ENCODE measurements around the gene MAGEA12. TPM values are rescaled to one million over a fixed set of nuclear protein-coding genes. Genes with fewer than 3 reads are reported as not detected.
"Not testable (repeated sequence)": the region's sequence is repeated elsewhere in the genome, so short reads cannot be mapped to it uniquely, and the experiment has no call there.

MAGEA12 gene
- total RNA-seq (2014; rRNA removed; shearing (Covaris generic)), result 53.0 and 60.6 TPM in 2 replicates

GRCh38 chrX:152733261-152733975, at the start of gene MAGEA12, which contains the start of gene CSAG1:
Gene MAGEA12 (plus strand): TSS chrX:152733757. CDS start chrX:152736162, 2,405 bp downstream.
Gene CSAG1 (minus strand): TSS chrX:152733721. CDS start chrX:152732460, 1,261 bp downstream.
- DNase-seq (ENCODE audit: low read depth), result peak; percentile 74

- not testable (repeated sequence) for DNase-seq (ENCODE audit: low read depth)
Measured at GRCh38 chrX:152697952-152698931, 35.3 kb upstream of the MAGEA12 start, which contains the start of gene MAGEA3. Gene MAGEA3 (plus strand): TSS chrX:152698794. CDS start chrX:152700833, 2,039 bp downstream.

GRCh38 chrX:152700390-152700789, 33.2 kb upstream of the MAGEA12 start:
- not testable (repeated sequence) for DNase-seq (ENCODE audit: low read depth)

- DNase-seq (ENCODE audit: low read depth), result not testable (repeated sequence)
Measured at GRCh38 chrX:152706500-152706899, 27.1 kb upstream of the MAGEA12 start.

GRCh38 chrX:152709173-152709572, 24.4 kb upstream of the MAGEA12 start, which contains the start of gene CSAG2:
Gene CSAG2 (minus strand): TSS chrX:152709273. CDS start chrX:152709112, 161 bp downstream.
- DNase-seq (ENCODE audit: low read depth), result not testable (repeated sequence)

- DNase-seq (ENCODE audit: low read depth), result not testable (repeated sequence)
Measured at GRCh38 chrX:152713195-152713594, 20.4 kb upstream of the MAGEA12 start.

- DNase-seq (ENCODE audit: low read depth), result not testable (repeated sequence)
Measured at GRCh38 chrX:152713815-152714787, 19.5 kb upstream of the MAGEA12 start, which contains the start of gene MAGEA2B. Gene MAGEA2B (plus strand): TSS chrX:152714628. CDS start chrX:152717107, 2,479 bp downstream.

GRCh38 chrX:152725409-152725808, 8.1 kb upstream of the MAGEA12 start:
- no peak for DNase-seq (ENCODE audit: low read depth)

GRCh38 chrX:152734143-152734858, 744 bp downstream of the MAGEA12 start:
- DNase-seq (ENCODE audit: low read depth), result not testable (repeated sequence)

GRCh38 chrX:152735101-152735500, 1.5 kb downstream of the MAGEA12 start:
- DNase-seq (ENCODE audit: low read depth), result no peak

- DNase-seq (ENCODE audit: low read depth), result no peak
Measured at GRCh38 chrX:152735860-152736511, 2.4 kb downstream of the MAGEA12 start.

GRCh38 chrX:152736528-152736927, 3.0 kb downstream of the MAGEA12 start:
- DNase-seq (ENCODE audit: low read depth), result not testable (repeated sequence)

GRCh38 chrX:152738560-152738959, 5.0 kb downstream of the MAGEA12 start:
- no peak for DNase-seq (ENCODE audit: low read depth)

GRCh38 chrX:152753686-152754650, 20.4 kb downstream of the MAGEA12 start, which contains the start of gene MAGEA2:
Gene MAGEA2 (minus strand): TSS chrX:152753842. CDS start chrX:152751363, 2,479 bp downstream.
- not testable (repeated sequence) for DNase-seq (ENCODE audit: low read depth)

- DNase-seq (ENCODE audit: low read depth), result not testable (repeated sequence)
Measured at GRCh38 chrX:152754871-152755270, 21.3 kb downstream of the MAGEA12 start.

GRCh38 chrX:152758918-152759317, 25.4 kb downstream of the MAGEA12 start, which contains the start of gene CSAG3:
Gene CSAG3 (plus strand): TSS chrX:152759218.
- DNase-seq (ENCODE audit: low read depth), result not testable (repeated sequence)

GRCh38 chrX:152759544-152759943, 26.0 kb downstream of the MAGEA12 start:
- not testable (repeated sequence) for DNase-seq (ENCODE audit: low read depth)

- DNase-seq (ENCODE audit: low read depth), result not testable (repeated sequence)
Measured at GRCh38 chrX:152761582-152761981, 28.0 kb downstream of the MAGEA12 start.

Data from Daoy (cell line).